Transverse colon (tissue), 4 donors: ENCODE data around the gene MGLL. TPM values are rescaled to one million over a fixed set of nuclear protein-coding genes. Genes with fewer than 3 reads are reported as not detected.
A peak's percentile ranks its signal among the peaks of the same experiment; 100 is the strongest.

Experiments
- DNase-seq: peaks from one replicate; pipeline ENCODE4 v3.0.0-alpha.2; 2019
- H3K27ac ChIP-seq, 4 donors: fragments of 200-600 bp; sonication (generic); 2 replicates each; pipeline ENCODE4 v1.5.1; 2016 to 2018; ENCODE audit warnings: inconsistent platforms in 4 of 4
- H3K27me3 ChIP-seq: fragments of 200-600 bp; sonication (generic); 2 replicates; pipeline ENCODE4 v1.5.1; 2017; ENCODE audit warnings: inconsistent platforms
- H3K36me3 ChIP-seq, 4 donors: fragments of 200-600 bp; sonication (generic); 2 replicates each; pipeline ENCODE4 v1.5.1; 2017 to 2019; ENCODE audit warnings: inconsistent platforms in 4 of 4
- H3K4me1 ChIP-seq, 4 donors: fragments of 200-600 bp; sonication (generic); 2 replicates each; pipeline ENCODE4 v1.5.1; 2017 to 2020; ENCODE audit warnings: inconsistent platforms in 4 of 4
- H3K4me3 ChIP-seq, 4 donors: fragments of 200-600 bp; sonication (generic); 1 replicate in 1 of 4; 2 replicates in 3 of 4; pipeline versions ENCODE4 v1.5.1 to v1.6.1; 2017 to 2019; ENCODE audit warnings: inconsistent platforms in 4 of 4
- H3K9me3 ChIP-seq, 2 donors: fragments of 200-600 bp; sonication (generic); 2 replicates each; pipeline ENCODE4 v1.5.1; 2017 to 2019; ENCODE audit warnings: inconsistent platforms in 2 of 2
- CTCF ChIP-seq, 5 experiments: fragments of 200-600 bp in 3 of 5; fragments of 450-650 bp in 2 of 5; sonication (generic) in 3 of 5; IDR thresholded peaks; 1 replicate in 2 of 5; 2 replicates in 3 of 5; pipeline ENCODE4 v1.5.1; 2016 to 2017; ENCODE audit warnings: antibody characterized with exemption in 5 of 5, inconsistent platforms in 3 of 5, mild to moderate bottlenecking in 2 of 5, moderate library complexity in 1 of 5
- EP300 ChIP-seq: sonication (generic); formaldehyde crosslinking; IDR thresholded peaks from one replicate; pipeline ENCODE4 v1.6.1; 2017; ENCODE audit warnings: antibody characterized with exemption, low read depth
- POLR2A ChIP-seq: fragments of 450-650 bp; IDR thresholded peaks from one replicate; pipeline ENCODE4 v1.6.1; 2016; ENCODE audit warnings: antibody characterized with exemption, mild to moderate bottlenecking, moderate library complexity
- POLR2AphosphoS5 ChIP-seq, 3 donors: sonication (generic); formaldehyde crosslinking; IDR thresholded peaks; one replicate each; pipeline ENCODE4 v1.6.1; 2016; ENCODE audit warnings: antibody characterized with exemption in 3 of 3
- WGBS, 2 donors: methylation state at CpG; one replicate each; pipeline ENCODE4 v1.1.5; 2018; ENCODE audit warnings: low coverage in 1 of 2; 5-methylcytosine and 5-hydroxymethylcytosine counted together
- in situ Hi-C, 4 donors: fragments of 200-750 bp; cut with MboI; loops; one replicate each; pipeline versions ENCODE4 v1.15.0 to v1.15.1; 2017; ENCODE audit warnings: low sequenced_read_pairs in 3 of 4, low pct_ligation_motif_present in 1 of 4, low pct_unique_long_range_greater_than_20kb in 1 of 4
- intact Hi-C: fragments of 100-400 bp; cut with DNase I; formaldehyde crosslinking; loops from one replicate; pipeline ENCODE4 v1.15.1; 2023; ENCODE audit warnings: low total_unique reads
- total RNA-seq, 4 donors: library from RNA; depleted of rRNA; stranded (reverse); fragments of >200 nt; gene quantifications; one replicate each; pipeline ENCODE4 v1.1.0, GENCODE V29; 2016

MGLL gene
- total RNA-seq, 4 donors from 2014 or later: 150 to 329 (median 294) TPM

GRCh38 chr3:127689266-127689860, 133.0 kb downstream of the MGLL start:
- in situ Hi-C loops: loop anchor here in 1 of 4 donors (25.0 kb wide), 1 partner anchor 148 kb away; no protein-coding TSS in a partner anchor
- no peaks in the 10 kb centered on the region for H3K9me3 ChIP-seq
- H3K27me3 ChIP-seq: no peaks in the 10 kb centered on the region
- TF ChIP-seq CTCF (IDR thresholded peaks at IDR 0.05): no peak
- H3K4me1 ChIP-seq: peaks cover 6 to 13% (median 9%) of the 10 kb centered on the region in 4 donors
- no peak overlapping the region for H3K4me3 ChIP-seq
- peak; percentile 3 for DNase-seq
- H3K27ac ChIP-seq: peak overlapping the region; percentile 2 to 70 (median 61)
- intact Hi-C loops: no loop called here
- peaks cover 0 to 3% (median 0%) of the 10 kb centered on the region in 4 donors for H3K36me3 ChIP-seq
- WGBS, 2 donors: 60 to 89% methylated on average over 1 to 19 of the region's 19 CpGs

GRCh38 chr3:127688416-127689265, 133.7 kb downstream of the MGLL start:
- TF ChIP-seq CTCF (IDR thresholded peaks at IDR 0.05) (no peak), POLR2AphosphoS5 (IDR thresholded peaks at IDR 0.05) (peak in 2 of 3 donors; percentile 8 to 42), POLR2A (no peak), EP300 (no peak)
- in situ Hi-C loops (loop anchor here in 1 of 4 donors (25.0 kb wide), 1 partner anchor 149 kb away; no protein-coding TSS in a partner anchor), intact Hi-C loops (no loop called here)
- peak; percentile 20 for DNase-seq
- peaks cover 0 to 3% (median 0%) of the 10 kb centered on the region in 4 donors for H3K36me3 ChIP-seq
- no peak overlapping the region for H3K4me3 ChIP-seq
- no peaks in the 10 kb centered on the region for H3K27me3 ChIP-seq
- peaks cover 6 to 13% (median 9%) of the 10 kb centered on the region in 4 donors for H3K4me1 ChIP-seq
- 79 to 87% methylated on average over 3 to 20 of the region's 20 CpGs for WGBS, 2 donors
- no peaks in the 10 kb centered on the region for H3K9me3 ChIP-seq
- peak overlapping the region; percentile 2 to 70 (median 61) for H3K27ac ChIP-seq

GRCh38 chr3:127688022-127688415, 134.3 kb downstream of the MGLL start:
- Histone ChIP-seq H3K9me3 (no peaks in the 10 kb centered on the region), H3K27ac (peak overlapping the region in 3 of 4 donors; percentile 59 to 70 (median 63)), H3K27me3 (no peaks in the 10 kb centered on the region), H3K4me1 (peaks cover 6 to 13% (median 9%) of the 10 kb centered on the region in 4 donors), H3K36me3 (no peaks in the 10 kb centered on the region), H3K4me3 (no peak overlapping the region)
- no peak for TF ChIP-seq EP300
- TF ChIP-seq POLR2AphosphoS5 (IDR thresholded peaks at IDR 0.05): peak in 1 of 3 donors; percentile 10
- peak; percentile 3 for DNase-seq
- 40 to 77% methylated on average over 2 of the region's 2 CpGs for WGBS, 2 donors
- intact Hi-C loops: no loop called here
- in situ Hi-C loops: loop anchor here in 1 of 4 donors (25.0 kb wide), 1 partner anchor 149 kb away; no protein-coding TSS in a partner anchor

- no peaks in the 10 kb centered on the region for H3K36me3 ChIP-seq
- 96 to 100% methylated on average over 2 of the region's 2 CpGs for WGBS, 2 donors
- H3K4me1 ChIP-seq: peaks cover 6 to 13% (median 9%) of the 10 kb centered on the region in 4 donors
- intact Hi-C loops: no loop called here
- in situ Hi-C loops: loop anchor here in 1 of 4 donors (25.0 kb wide), 1 partner anchor 150 kb away; no protein-coding TSS in a partner anchor
- no peak overlapping the region for H3K27ac ChIP-seq
- H3K9me3 ChIP-seq: no peaks in the 10 kb centered on the region
- no peak overlapping the region for H3K4me3 ChIP-seq
- DNase-seq: no peak
- TF ChIP-seq POLR2AphosphoS5 (IDR thresholded peaks at IDR 0.05) (no peak), POLR2A (no peak), EP300 (no peak), CTCF (IDR thresholded peaks at IDR 0.05) (no peak)
- no peaks in the 10 kb centered on the region for H3K27me3 ChIP-seq
Observed at GRCh38 chr3:127687228-127687737, 135.0 kb downstream of the MGLL start.
